ENCODE data around the gene STAG2. TPM values are rescaled to one million over a fixed set of nuclear protein-coding genes. Genes with fewer than 3 reads are reported as not detected.
"Not testable (repeated sequence)": the region's sequence is repeated elsewhere in the genome, so short reads cannot be mapped to it uniquely, and the experiment has no call there.

Gene STAG2
- total RNA-seq, 1 donor from 2014 or later: 90.8 TPM

DNA sequence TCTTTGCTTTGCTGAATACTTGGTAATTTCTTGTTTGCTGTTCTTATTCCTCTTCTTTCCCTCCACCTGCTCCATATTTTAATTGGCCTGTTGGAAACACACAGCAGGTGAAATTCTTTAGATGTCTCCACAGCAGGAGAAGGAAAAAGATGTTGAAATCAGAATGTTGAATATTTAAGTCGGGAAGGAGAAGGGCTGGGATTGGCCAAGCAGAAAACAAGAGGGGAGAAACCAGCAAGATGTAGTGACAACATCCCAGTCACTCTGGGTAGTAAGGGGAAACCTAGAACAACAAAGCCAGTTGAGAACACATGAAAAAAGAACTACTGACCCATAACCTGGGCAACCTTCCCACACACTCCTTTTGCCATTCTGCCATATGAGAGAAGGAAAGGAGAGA is 37.3 kb upstream of the STAG2 start:
- H3K36me3 ChIP-seq (ENCODE audit: control insufficient read depth, insufficient read depth, low read length): no peaks in the 10 kb centered on the region
- H3K27me3 ChIP-seq (ENCODE audit: control insufficient read depth, insufficient read depth, low read length): no peaks in the 10 kb centered on the region
- no peak for DNase-seq (ENCODE audit: low read depth)
- no peak overlapping the region for H3K4me3 ChIP-seq (ENCODE audit: low read depth, low read length)
- TF ChIP-seq, protein P1, sequence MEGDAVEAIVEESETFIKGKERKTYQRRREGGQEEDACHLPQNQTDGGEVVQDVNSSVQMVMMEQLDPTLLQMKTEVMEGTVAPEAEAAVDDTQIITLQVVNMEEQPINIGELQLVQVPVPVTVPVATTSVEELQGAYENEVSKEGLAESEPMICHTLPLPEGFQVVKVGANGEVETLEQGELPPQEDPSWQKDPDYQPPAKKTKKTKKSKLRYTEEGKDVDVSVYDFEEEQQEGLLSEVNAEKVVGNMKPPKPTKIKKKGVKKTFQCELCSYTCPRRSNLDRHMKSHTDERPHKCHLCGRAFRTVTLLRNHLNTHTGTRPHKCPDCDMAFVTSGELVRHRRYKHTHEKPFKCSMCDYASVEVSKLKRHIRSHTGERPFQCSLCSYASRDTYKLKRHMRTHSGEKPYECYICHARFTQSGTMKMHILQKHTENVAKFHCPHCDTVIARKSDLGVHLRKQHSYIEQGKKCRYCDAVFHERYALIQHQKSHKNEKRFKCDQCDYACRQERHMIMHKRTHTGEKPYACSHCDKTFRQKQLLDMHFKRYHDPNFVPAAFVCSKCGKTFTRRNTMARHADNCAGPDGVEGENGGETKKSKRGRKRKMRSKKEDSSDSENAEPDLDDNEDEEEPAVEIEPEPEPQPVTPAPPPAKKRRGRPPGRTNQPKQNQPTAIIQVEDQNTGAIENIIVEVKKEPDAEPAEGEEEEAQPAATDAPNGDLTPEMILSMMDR (IDR thresholded peaks at IDR 0.05; ENCODE audit: insufficient read depth, low read length, severe bottlenecking): no peak
- no peak for FAIRE-seq

DNA sequence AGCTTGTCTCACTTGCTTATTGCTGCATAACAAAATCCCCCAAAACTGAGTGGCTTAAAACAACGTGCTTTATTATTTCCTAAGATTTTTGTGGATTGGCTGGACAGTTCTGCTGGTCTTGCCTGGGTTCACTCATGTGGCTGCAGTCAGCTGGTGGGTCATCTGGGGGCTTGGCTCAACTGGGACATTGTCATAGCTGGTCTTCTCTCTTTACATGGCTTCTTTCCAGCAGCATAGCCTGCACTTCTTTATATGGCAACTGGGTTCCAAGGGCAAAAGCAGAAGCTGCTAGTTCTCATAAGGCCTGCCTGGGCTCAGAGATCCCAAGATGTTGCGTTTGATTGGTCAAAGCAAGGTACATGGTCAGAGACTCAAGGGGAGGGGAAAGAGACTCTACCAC is 33.7 kb upstream of the STAG2 start:
- TF ChIP-seq, protein P1 (IDR thresholded peaks at IDR 0.05; ENCODE audit: insufficient read depth, low read length, severe bottlenecking): no peak
- DNase-seq (ENCODE audit: low read depth) (no peak), FAIRE-seq (no peak)
- Histone ChIP-seq H3K4me3 (ENCODE audit: low read depth, low read length) (no peak overlapping the region), H3K36me3 (ENCODE audit: control insufficient read depth, insufficient read depth, low read length) (no peaks in the 10 kb centered on the region), H3K27me3 (ENCODE audit: control insufficient read depth, insufficient read depth, low read length) (no peaks in the 10 kb centered on the region)

DNA sequence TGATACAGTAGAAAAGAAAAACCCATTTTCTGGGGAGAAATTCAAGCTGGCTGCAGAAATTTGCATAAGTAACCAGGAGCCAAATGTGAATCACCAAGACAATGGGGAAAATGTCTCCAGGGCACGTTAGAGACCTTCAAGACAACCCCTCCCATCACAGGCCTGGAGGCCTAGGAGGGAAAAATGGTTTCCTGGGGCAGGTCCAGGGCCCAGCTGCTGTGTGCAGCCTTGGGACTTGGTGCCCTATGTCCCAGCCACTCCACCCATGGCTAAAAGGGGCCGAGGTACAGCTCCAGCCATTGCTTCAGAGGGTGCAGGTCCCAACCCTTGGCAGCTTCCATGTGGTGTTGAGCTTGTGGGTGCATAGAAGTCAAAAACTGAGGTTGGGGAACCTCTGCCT is 29.5 kb upstream of the STAG2 start:
- DNase-seq (ENCODE audit: low read depth): not testable (repeated sequence)

DNA sequence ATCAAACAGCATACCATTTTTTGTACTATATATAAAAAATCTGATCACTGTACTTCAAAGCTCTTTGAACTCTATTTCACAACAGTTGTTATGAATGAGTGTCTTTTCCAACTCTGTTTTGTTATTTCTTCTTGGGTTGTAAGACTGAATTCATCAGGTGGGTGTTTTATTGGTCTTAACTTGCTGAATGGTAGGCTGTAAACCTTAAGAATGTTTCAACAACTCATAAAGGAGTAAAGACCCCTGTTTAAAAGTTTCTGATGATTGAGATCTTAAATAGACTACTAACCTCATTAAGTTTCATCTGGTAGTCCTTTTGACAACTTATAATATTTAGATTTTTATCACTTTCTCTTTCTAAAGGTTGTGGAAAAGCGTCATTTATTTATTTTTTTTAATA is 18.4 kb upstream of the STAG2 start:
- TF ChIP-seq, protein P1 (IDR thresholded peaks at IDR 0.05; ENCODE audit: insufficient read depth, low read length, severe bottlenecking): no peak

More for the DNA sequence above, 29.5 kb upstream of the STAG2 start:
- FAIRE-seq; H3K36me3 ChIP-seq (ENCODE audit: control insufficient read depth, insufficient read depth, low read length); H3K4me3 ChIP-seq (ENCODE audit: low read depth, low read length); H3K27me3 ChIP-seq (ENCODE audit: control insufficient read depth, insufficient read depth, low read length): not testable (repeated sequence)

GRCh38 chrX:123943488-123943887 is 18.0 kb upstream of the STAG2 start:
- no peaks in the 10 kb centered on the region for H3K36me3 ChIP-seq (ENCODE audit: control insufficient read depth, insufficient read depth, low read length)
- FAIRE-seq: no peak
- TF ChIP-seq, protein P1 (IDR thresholded peaks at IDR 0.05; ENCODE audit: insufficient read depth, low read length, severe bottlenecking): no peak

More for the DNA sequence above, 18.4 kb upstream of the STAG2 start:
- DNase-seq (ENCODE audit: low read depth): no peak
- FAIRE-seq: no peak
- no peaks in the 10 kb centered on the region for H3K36me3 ChIP-seq (ENCODE audit: control insufficient read depth, insufficient read depth, low read length)
- no peaks in the 10 kb centered on the region for H3K27me3 ChIP-seq (ENCODE audit: control insufficient read depth, insufficient read depth, low read length)
- H3K4me3 ChIP-seq (ENCODE audit: low read depth, low read length): no peak overlapping the region

DNA sequence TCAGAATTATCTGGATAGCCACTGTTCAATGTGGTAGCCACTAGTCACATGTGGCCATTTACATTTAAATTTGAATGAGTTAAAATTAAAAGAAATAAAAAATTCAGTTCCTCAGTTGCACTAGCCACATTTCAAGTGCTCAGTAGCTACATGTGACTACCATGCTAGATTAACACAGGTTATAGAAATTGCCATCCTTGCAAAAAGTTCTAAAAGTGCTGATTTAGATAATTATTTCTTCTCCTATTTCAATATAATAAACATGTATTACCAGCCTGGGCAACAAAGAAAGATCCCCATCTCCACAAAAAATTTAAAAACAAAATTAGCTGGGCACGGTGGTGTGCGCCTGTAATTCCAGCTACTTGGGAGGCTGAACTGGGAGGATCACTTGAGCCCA is 11.7 kb upstream of the STAG2 start:
- TF ChIP-seq, protein P1 (IDR thresholded peaks at IDR 0.05; ENCODE audit: insufficient read depth, low read length, severe bottlenecking): no peak
- no peak for DNase-seq (ENCODE audit: low read depth)
- Histone ChIP-seq H3K4me3 (ENCODE audit: low read depth, low read length) (no peak overlapping the region), H3K27me3 (ENCODE audit: control insufficient read depth, insufficient read depth, low read length) (no peaks in the 10 kb centered on the region), H3K36me3 (ENCODE audit: control insufficient read depth, insufficient read depth, low read length) (no peaks in the 10 kb centered on the region)
- no peak for FAIRE-seq

More at GRCh38 chrX:123943488-123943887, 18.0 kb upstream of the STAG2 start:
- no peak overlapping the region for H3K4me3 ChIP-seq (ENCODE audit: low read depth, low read length)
- no peak for DNase-seq (ENCODE audit: low read depth)
- H3K27me3 ChIP-seq (ENCODE audit: control insufficient read depth, insufficient read depth, low read length): no peaks in the 10 kb centered on the region

All from bronchial epithelial cell (primary cell).